AG08395 (cell line): ENCODE data around the gene HGFAC.

Source experiments
- DNase-seq: peaks from one replicate; pipeline ENCODE4 v3.0.0; 2012; ENCODE audit warnings: mixed read lengths, low spot score

HGFAC gene

GRCh38 chr4:3441501-3442459 is at the start of gene HGFAC:
HGFAC (plus strand) TSS chr4:3441968; CDS start chr4:3442002, 34 bp downstream.
- DNase-seq = no peak

GRCh38 chr4:3392321-3392720 is 49.4 kb upstream of the HGFAC start:
- no peak for DNase-seq

GRCh38 chr4:3393171-3393570 is 48.6 kb upstream of the HGFAC start:
- DNase-seq = no peak

- DNase-seq = no peak
Measured at GRCh38 chr4:3396600-3396999, 45.2 kb upstream of the HGFAC start.

GRCh38 chr4:3397128-3397527 is 44.6 kb upstream of the HGFAC start:
- no peak for DNase-seq

- DNase-seq = no peak
Measured at GRCh38 chr4:3399277-3400194, 42.2 kb upstream of the HGFAC start.

- DNase-seq = no peak
Measured at GRCh38 chr4:3401436-3402171, 40.2 kb upstream of the HGFAC start.

GRCh38 chr4:3402491-3403347 is 39.0 kb upstream of the HGFAC start:
- peak; percentile 85 for DNase-seq

- DNase-seq = no peak
Measured at GRCh38 chr4:3403348-3403906, 38.3 kb upstream of the HGFAC start.

GRCh38 chr4:3404546-3404945 is 37.2 kb upstream of the HGFAC start:
- DNase-seq = no peak

- DNase-seq = no peak
Measured at GRCh38 chr4:3405176-3405575, 36.6 kb upstream of the HGFAC start.

GRCh38 chr4:3406021-3406420 is 35.7 kb upstream of the HGFAC start:
- no peak for DNase-seq

- DNase-seq = no peak
Measured at GRCh38 chr4:3406431-3406830, 35.3 kb upstream of the HGFAC start.

GRCh38 chr4:3407171-3407771 is 34.5 kb upstream of the HGFAC start:
- no peak for DNase-seq

- no peak for DNase-seq
Measured at GRCh38 chr4:3407930-3408792, 33.6 kb upstream of the HGFAC start.

- DNase-seq = no peak
Measured at GRCh38 chr4:3408793-3409330, 32.9 kb upstream of the HGFAC start.

GRCh38 chr4:3409571-3410091 is 32.1 kb upstream of the HGFAC start:
- DNase-seq = no peak

- no peak for DNase-seq
Measured at GRCh38 chr4:3410401-3411135, 31.2 kb upstream of the HGFAC start.
